Caco-2 (cell line): Measurements from ENCODE around the gene CATSPERD. TPM values are rescaled to one million over a fixed set of nuclear protein-coding genes. Genes with fewer than 3 reads are reported as not detected.
"Not testable (repeated sequence)": the region's sequence is repeated elsewhere in the genome, so short reads cannot be mapped to it uniquely, and the experiment has no call there.

Source experiments
- BruUV-seq: library from RNA; stranded (reverse); fragments of 400-500 nt; replicated peaks from 2 replicates; lab custom pipeline; 2021; lab: Mats Ljungman, UMichigan
- CTCF ChIA-PET: fragments of 300-600 bp; sonication (Branson Sonifier 250); formaldehyde crosslinking; loops from one replicate; lab custom pipeline; 2022; ENCODE audit warnings: antibody characterized with exemption; lab: Charles Lee
- POLR2A ChIA-PET: fragments of 300-600 bp; sonication (Branson Sonifier 250); formaldehyde crosslinking; loops from one replicate; lab custom pipeline; 2022; ENCODE audit warnings: antibody characterized with exemption; lab: Charles Lee
- DNase-seq, 2 experiments: peaks; one replicate each; pipeline versions ENCODE4 v3.0.0 to v3.0.0-alpha.2; 2020 to 2022
- H3K27me3 ChIP-seq: replicated peaks from 2 replicates; pipeline ENCODE4 v1.6.0; 2011; ENCODE audit warnings: low read length; ENCODE audit not compliant: control insufficient read depth, insufficient read depth
- H3K36me3 ChIP-seq: 2 replicates; pipeline ENCODE4 v1.5.1; 2011; ENCODE audit warnings: low read length; ENCODE audit not compliant: control insufficient read depth, insufficient read depth
- H3K4me1 ChIP-seq: fragments of 250-450 bp; sonication (Bioruptor Pico); 2 replicates; pipeline ENCODE4 v1.5.1; 2020; ENCODE audit warnings: mild to moderate bottlenecking
- H3K4me3 ChIP-seq: 2 replicates; pipeline ENCODE4 v1.5.1; 2011; ENCODE audit warnings: low read depth, mild to moderate bottlenecking, control low read depth, low read length
- H3K9me3 ChIP-seq: fragments of 250-450 bp; sonication (Bioruptor Pico); 2 replicates; pipeline ENCODE4 v1.5.1; 2020; ENCODE audit warnings: mild to moderate bottlenecking, moderate library complexity
- H3K27ac Mint-ChIP-seq: one replicate; pipeline ENCODE4 v1.8.0; 2022; ENCODE audit warnings: mixed read lengths; ENCODE audit not compliant: unreplicated experiment
- H3K27me3 Mint-ChIP-seq: one replicate; pipeline ENCODE4 v1.8.0; 2022; ENCODE audit warnings: mixed read lengths; ENCODE audit not compliant: insufficient read depth, unreplicated experiment
- H3K36me3 Mint-ChIP-seq: one replicate; pipeline ENCODE4 v1.8.0; 2022; ENCODE audit warnings: mild to moderate bottlenecking, mixed read lengths; ENCODE audit not compliant: insufficient read depth, unreplicated experiment
- H3K4me1 Mint-ChIP-seq: one replicate; pipeline ENCODE4 v1.8.0; 2022; ENCODE audit warnings: low read depth, mixed read lengths; ENCODE audit not compliant: unreplicated experiment
- H3K4me3 Mint-ChIP-seq: one replicate; pipeline ENCODE4 v1.8.0; 2022; ENCODE audit warnings: mild to moderate bottlenecking, moderate library complexity, mixed read lengths; ENCODE audit not compliant: unreplicated experiment
- H3K9me3 Mint-ChIP-seq: one replicate; pipeline ENCODE4 v1.8.0; 2022; ENCODE audit warnings: mixed read lengths; ENCODE audit not compliant: unreplicated experiment
- CTCF ChIP-seq, 2 experiments: fragments of 200-600 bp in 1 of 2; IDR thresholded peaks; 1 replicate in 1 of 2; 2 replicates in 1 of 2; pipeline versions ENCODE4 v1.5.1 to v1.8.0; 2011 to 2022; ENCODE audit warnings: antibody characterized with exemption in 1 of 2, control low read depth in 1 of 2, inconsistent platforms in 1 of 2, low read depth in 1 of 2, low read length in 1 of 2, mild to moderate bottlenecking in 1 of 2, moderate library complexity in 1 of 2; ENCODE audit not compliant: insufficient read depth in 1 of 2, severe bottlenecking in 1 of 2, unreplicated experiment in 1 of 2
- intact Hi-C: fragments of 100-400 bp; cut with micrococcal nuclease; formaldehyde crosslinking; loops from one replicate; pipeline ENCODE4 v1.10.0; 2022; ENCODE audit not compliant: unreplicated experiment
- total RNA-seq: library from RNA; stranded (reverse); gene quantifications from 2 replicates; pipeline ENCODE4 v1.2.3, GENCODE V29; 2022

Gene CATSPERD
- total RNA-seq, 1 experiment from 2014 or later: not detected

GRCh38 chr19:5697890-5698634 is 22.4 kb upstream of the CATSPERD start:
- CTCF ChIA-PET: interaction anchor here (0.6 kb wide), 1 partner anchor 10 kb away, joined by 3 read pairs; no protein-coding TSS in a partner anchor

GRCh38 chr19:5698635-5699422 is 21.6 kb upstream of the CATSPERD start:
- CTCF ChIA-PET: no interaction called here
- DNase-seq: no peak
- Histone ChIP-seq H3K36me3 (peaks cover 4% of the 10 kb centered on the region), H3K9me3 (no peaks in the 10 kb centered on the region), H3K4me1 (no peaks in the 10 kb centered on the region), H3K4me3 (no peak overlapping the region), H3K27me3 (no peaks in the 10 kb centered on the region)
- POLR2A ChIA-PET: interaction anchor here (0.6 to 1.1 kb wide), 2 partner anchors 8 to 1597 kb away, joined by 3 to 4 read pairs; no protein-coding TSS in a partner anchor
- H3K4me3 Mint-ChIP-seq: no peak overlapping the region
- intact Hi-C loops: no loop called here
- H3K4me1 Mint-ChIP-seq: no peaks in the 10 kb centered on the region
- no peaks in the 10 kb centered on the region for H3K9me3 Mint-ChIP-seq
- H3K27ac Mint-ChIP-seq: no peak overlapping the region
- H3K36me3 Mint-ChIP-seq: peaks cover 95% of the 10 kb centered on the region
- no peaks in the 10 kb centered on the region for H3K27me3 Mint-ChIP-seq
- no peak for TF ChIP-seq CTCF (IDR thresholded peaks at IDR 0.05; ENCODE audit: insufficient read depth in 1 of 2, low read depth in 1 of 2, low read length in 1 of 2, severe bottlenecking in 1 of 2, unreplicated experiment in 1 of 2)
- BruUV-seq: no TSS peak

More at GRCh38 chr19:5697890-5698634, 22.4 kb upstream of the CATSPERD start:
- DNase-seq: no peak
- H3K36me3 Mint-ChIP-seq: peaks cover 95% of the 10 kb centered on the region
- peak overlapping the region; percentile 24 for H3K27ac Mint-ChIP-seq
- no peaks in the 10 kb centered on the region for H3K4me1 ChIP-seq
- H3K4me3 ChIP-seq: no peak overlapping the region
- intact Hi-C loops: no loop called here
- H3K27me3 ChIP-seq: no peaks in the 10 kb centered on the region
- TF ChIP-seq CTCF (IDR thresholded peaks at IDR 0.05; ENCODE audit: insufficient read depth in 1 of 2, low read depth in 1 of 2, low read length in 1 of 2, severe bottlenecking in 1 of 2, unreplicated experiment in 1 of 2): no peak
- H3K4me3 Mint-ChIP-seq: no peak overlapping the region
- no TSS peak for BruUV-seq
- peaks cover 4% of the 10 kb centered on the region for H3K36me3 ChIP-seq
- H3K4me1 Mint-ChIP-seq: no peaks in the 10 kb centered on the region
- no peaks in the 10 kb centered on the region for H3K9me3 Mint-ChIP-seq
- no peaks in the 10 kb centered on the region for H3K27me3 Mint-ChIP-seq
- POLR2A ChIA-PET: interaction anchor here (0.5 to 0.6 kb wide), 2 partner anchors 154 to 1597 kb away, joined by 3 to 4 read pairs; no protein-coding TSS in a partner anchor
- H3K9me3 ChIP-seq: no peaks in the 10 kb centered on the region

GRCh38 chr19:5700455-5701092 is 19.9 kb upstream of the CATSPERD start:
- H3K4me1 Mint-ChIP-seq: no peaks in the 10 kb centered on the region
- H3K27me3 ChIP-seq: no peaks in the 10 kb centered on the region
- peaks cover 95% of the 10 kb centered on the region for H3K36me3 Mint-ChIP-seq
- no TSS peak for BruUV-seq
- DNase-seq: no peak
- POLR2A ChIA-PET: no interaction called here
- no peak overlapping the region for H3K4me3 Mint-ChIP-seq
- H3K36me3 ChIP-seq: peaks cover 7% of the 10 kb centered on the region
- intact Hi-C loops: no loop called here
- no peaks in the 10 kb centered on the region for H3K4me1 ChIP-seq
- no peak for TF ChIP-seq CTCF (IDR thresholded peaks at IDR 0.05; ENCODE audit: insufficient read depth in 1 of 2, low read depth in 1 of 2, low read length in 1 of 2, severe bottlenecking in 1 of 2, unreplicated experiment in 1 of 2)
- no peaks in the 10 kb centered on the region for H3K27me3 Mint-ChIP-seq
- no peak overlapping the region for H3K27ac Mint-ChIP-seq
- H3K9me3 ChIP-seq: no peaks in the 10 kb centered on the region
- H3K4me3 ChIP-seq: no peak overlapping the region
- CTCF ChIA-PET: no interaction called here
- H3K9me3 Mint-ChIP-seq: no peaks in the 10 kb centered on the region

GRCh38 chr19:5702053-5702410 is 18.4 kb upstream of the CATSPERD start:
- POLR2A ChIA-PET, BruUV-seq, H3K4me3 Mint-ChIP-seq, H3K27ac Mint-ChIP-seq, H3K9me3 ChIP-seq, H3K27me3 Mint-ChIP-seq, H3K4me3 ChIP-seq, DNase-seq, H3K4me1 Mint-ChIP-seq, H3K9me3 Mint-ChIP-seq, H3K36me3 ChIP-seq, H3K4me1 ChIP-seq, H3K27me3 ChIP-seq, CTCF ChIA-PET, intact Hi-C loops: not testable (repeated sequence)
- H3K36me3 Mint-ChIP-seq: peaks cover 94% of the 10 kb centered on the region
